IPS-15b (cell line): ENCODE measurements around the gene CYTH4.

Experiments used
- H3K27me3 ChIP-seq: one replicate; pipeline ENCODE4 v1.6.1; 2013; ENCODE audit warnings: low read length; ENCODE audit not compliant: control insufficient read depth, insufficient read depth
- H3K36me3 ChIP-seq: one replicate; pipeline ENCODE4 v1.6.1; 2013; ENCODE audit warnings: low read length; ENCODE audit not compliant: control insufficient read depth, insufficient read depth
- H3K4me1 ChIP-seq: one replicate; pipeline ENCODE4 v1.6.1; 2013; ENCODE audit warnings: mild to moderate bottlenecking, low read length; ENCODE audit not compliant: control insufficient read depth, insufficient read depth
- H3K4me3 ChIP-seq: one replicate; pipeline ENCODE4 v1.5.1; 2013; ENCODE audit warnings: low read depth, low read length
- H3K9ac ChIP-seq: one replicate; pipeline ENCODE4 v1.6.1; 2013; ENCODE audit warnings: low read depth, mild to moderate bottlenecking, low read length
- H3K9me3 ChIP-seq: one replicate; pipeline ENCODE4 v1.6.1; 2013; ENCODE audit warnings: mild to moderate bottlenecking, low read length; ENCODE audit not compliant: control insufficient read depth, insufficient read depth

Gene CYTH4

DNA sequence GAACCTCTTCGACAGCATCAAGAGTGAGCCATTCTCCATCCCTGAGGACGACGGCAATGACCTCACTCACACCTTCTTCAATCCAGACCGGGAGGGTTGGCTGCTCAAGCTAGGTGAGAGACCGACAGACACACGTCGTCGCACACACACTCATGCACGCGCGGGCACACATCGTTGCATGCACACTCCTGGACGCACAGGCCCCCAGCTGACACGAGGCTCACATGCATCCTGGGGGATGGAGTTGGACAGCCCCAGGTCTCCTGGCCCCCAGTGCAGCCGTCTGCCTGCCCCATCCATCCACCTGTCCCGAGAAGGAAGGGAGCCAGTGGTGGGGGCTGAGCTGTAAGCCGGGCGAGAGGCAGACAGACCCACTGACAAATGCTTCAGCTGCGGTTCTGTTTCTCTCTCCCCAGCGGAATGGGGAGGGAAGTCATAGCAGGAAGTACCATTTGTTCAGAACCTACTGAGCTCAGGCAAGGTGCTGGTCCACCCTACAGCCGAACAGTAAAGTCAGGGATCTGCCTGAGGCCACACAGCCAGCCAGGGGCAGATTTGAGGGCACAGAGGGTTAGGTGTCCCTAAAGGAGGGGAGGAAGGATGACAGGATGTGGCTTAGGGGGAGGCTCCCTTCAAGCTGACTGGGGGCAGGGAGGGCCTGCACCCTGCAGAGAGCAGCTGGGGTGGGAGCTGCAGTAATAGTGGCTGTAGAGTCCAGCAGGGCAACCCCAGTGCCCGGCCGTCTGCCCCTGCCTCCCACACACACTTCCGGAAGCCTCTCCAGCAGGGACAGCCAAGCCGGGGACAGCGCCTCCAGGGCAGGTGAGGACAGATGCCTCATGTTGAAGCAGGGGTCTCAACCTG is 27.1 kb downstream of the CYTH4 start:
- no peak overlapping the region for H3K9ac ChIP-seq
- H3K36me3 ChIP-seq: no peaks in the 10 kb centered on the region

GRCh38 chr22:37310075-37310606 is 27.8 kb downstream of the CYTH4 start:
- H3K9ac ChIP-seq: no peak overlapping the region
- H3K4me3 ChIP-seq: no peak overlapping the region
- H3K9me3 ChIP-seq: no peaks in the 10 kb centered on the region
- no peaks in the 10 kb centered on the region for H3K27me3 ChIP-seq
- H3K4me1 ChIP-seq: peaks cover 5% of the 10 kb centered on the region
- no peaks in the 10 kb centered on the region for H3K36me3 ChIP-seq

More for the DNA sequence above, 27.1 kb downstream of the CYTH4 start:
- Histone ChIP-seq H3K4me1 (peaks cover 8% of the 10 kb centered on the region), H3K9me3 (no peaks in the 10 kb centered on the region), H3K27me3 (no peaks in the 10 kb centered on the region), H3K4me3 (no peak overlapping the region)

GRCh38 chr22:37310815-37311595 is 28.7 kb downstream of the CYTH4 start:
- Histone ChIP-seq H3K4me3 (no peak overlapping the region), H3K27me3 (no peaks in the 10 kb centered on the region), H3K9ac (no peak overlapping the region), H3K9me3 (no peaks in the 10 kb centered on the region), H3K36me3 (no peaks in the 10 kb centered on the region), H3K4me1 (no peaks in the 10 kb centered on the region)

GRCh38 chr22:37311761-37312312 is 29.5 kb downstream of the CYTH4 start:
- Histone ChIP-seq H3K36me3 (no peaks in the 10 kb centered on the region), H3K9me3 (no peaks in the 10 kb centered on the region), H3K27me3 (no peaks in the 10 kb centered on the region), H3K4me3 (no peak overlapping the region), H3K9ac (no peak overlapping the region), H3K4me1 (no peaks in the 10 kb centered on the region)

GRCh38 chr22:37312549-37313183 is 30.4 kb downstream of the CYTH4 start:
- no peaks in the 10 kb centered on the region for H3K36me3 ChIP-seq
- H3K4me1 ChIP-seq: no peaks in the 10 kb centered on the region
- H3K9me3 ChIP-seq: no peaks in the 10 kb centered on the region
- no peaks in the 10 kb centered on the region for H3K27me3 ChIP-seq
- no peak overlapping the region for H3K4me3 ChIP-seq
- H3K9ac ChIP-seq: no peak overlapping the region

- Histone ChIP-seq H3K9ac (no peak overlapping the region), H3K36me3 (no peaks in the 10 kb centered on the region), H3K4me1 (no peaks in the 10 kb centered on the region), H3K9me3 (no peaks in the 10 kb centered on the region), H3K27me3 (no peaks in the 10 kb centered on the region), H3K4me3 (no peak overlapping the region)
Observed at GRCh38 chr22:37313376-37314314, 31.3 kb downstream of the CYTH4 start.

DNA sequence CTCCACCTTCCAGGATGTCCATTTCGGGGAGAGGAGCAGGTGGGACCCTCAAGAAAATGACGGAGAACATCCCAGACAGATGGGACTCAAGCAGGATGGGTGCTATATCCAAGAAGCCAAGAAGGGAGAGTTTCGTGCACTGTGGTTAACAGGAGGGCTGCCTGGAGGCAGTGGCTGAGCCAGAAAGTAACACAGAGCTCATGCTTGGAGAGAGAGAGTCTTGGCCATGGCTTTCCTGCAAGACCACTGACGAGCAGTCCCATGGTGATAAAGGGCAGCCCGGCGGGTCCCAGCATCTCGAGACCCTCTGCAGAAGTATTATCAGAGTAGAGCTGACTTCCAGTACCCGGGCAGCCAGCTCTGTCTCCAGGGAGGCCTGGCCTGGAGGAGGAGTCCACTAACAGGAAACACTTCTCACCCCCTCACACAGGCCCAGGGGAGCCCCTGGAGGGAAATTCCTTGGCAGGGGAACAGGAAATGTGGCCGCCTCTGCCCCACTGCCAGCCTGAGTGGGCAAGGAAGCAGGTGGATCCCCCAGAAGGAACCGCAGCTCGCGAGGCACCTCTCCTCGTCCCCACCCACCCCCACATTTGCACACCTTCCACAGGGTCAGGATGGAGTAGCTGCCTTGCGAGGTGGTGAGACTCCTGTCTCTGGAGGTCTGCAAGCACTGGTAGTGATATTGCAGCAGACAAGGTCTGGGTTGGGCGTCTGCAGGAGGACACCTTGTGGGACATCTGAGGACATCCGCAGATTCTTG is 32.2 kb downstream of the CYTH4 start:
- no peaks in the 10 kb centered on the region for H3K9me3 ChIP-seq
- H3K4me3 ChIP-seq: no peak overlapping the region
- no peaks in the 10 kb centered on the region for H3K27me3 ChIP-seq
- no peaks in the 10 kb centered on the region for H3K4me1 ChIP-seq
- H3K9ac ChIP-seq: no peak overlapping the region
- H3K36me3 ChIP-seq: no peaks in the 10 kb centered on the region

DNA sequence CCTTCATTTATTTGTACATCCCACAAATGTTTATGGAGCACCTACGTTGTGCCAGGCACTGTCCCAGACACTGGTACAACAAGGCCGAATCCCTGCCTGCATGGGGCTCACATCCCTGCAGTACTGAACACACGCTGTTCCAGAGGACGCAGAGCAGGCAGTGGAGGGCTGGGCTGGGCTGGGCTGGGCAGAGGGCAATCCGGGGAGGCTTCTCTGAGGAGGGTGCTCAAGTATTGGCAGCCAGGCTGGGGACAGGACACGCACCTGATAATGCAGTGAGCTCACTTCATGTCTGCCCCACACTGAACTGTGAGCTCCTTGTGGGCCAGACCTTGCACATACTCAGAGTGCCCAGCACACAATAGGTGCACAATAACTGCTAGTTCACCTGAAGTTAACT is 34.1 kb downstream of the CYTH4 start:
- no peaks in the 10 kb centered on the region for H3K4me1 ChIP-seq
- no peak overlapping the region for H3K4me3 ChIP-seq
- H3K36me3 ChIP-seq: no peaks in the 10 kb centered on the region
- H3K9me3 ChIP-seq: no peaks in the 10 kb centered on the region
- no peaks in the 10 kb centered on the region for H3K27me3 ChIP-seq
- no peak overlapping the region for H3K9ac ChIP-seq

GRCh38 chr22:37316875-37317371 is 34.6 kb downstream of the CYTH4 start:
- no peak overlapping the region for H3K9ac ChIP-seq
- H3K36me3 ChIP-seq: no peaks in the 10 kb centered on the region
- H3K9me3 ChIP-seq: no peaks in the 10 kb centered on the region
- H3K27me3 ChIP-seq: no peaks in the 10 kb centered on the region
- no peak overlapping the region for H3K4me3 ChIP-seq
- H3K4me1 ChIP-seq: no peaks in the 10 kb centered on the region

- Histone ChIP-seq H3K4me3 (no peak overlapping the region), H3K27me3 (peaks cover 7% of the 10 kb centered on the region), H3K9ac (no peak overlapping the region), H3K4me1 (no peaks in the 10 kb centered on the region), H3K36me3 (no peaks in the 10 kb centered on the region), H3K9me3 (no peaks in the 10 kb centered on the region)
Observed at GRCh38 chr22:37317698-37318210, 35.4 kb downstream of the CYTH4 start.
